ENCODE data around the gene CISD2.
A peak's percentile ranks its signal among the peaks of the same experiment; 100 is the strongest.
"Not testable (repeated sequence)": the region's sequence is repeated elsewhere in the genome, so short reads cannot be mapped to it uniquely, and the experiment has no call there.

CISD2 gene

GRCh38 chr4:102867278-102868152 is 1.3 kb upstream of the CISD2 start:
- H3K4me3 ChIP-seq, result peak overlapping the region; percentile 82
- no peak for TF ChIP-seq CTCF (IDR thresholded peaks at IDR 0.05)
- peak overlapping the region; percentile 91 to 98 for H3K27ac ChIP-seq
- no peak for DNase-seq (ENCODE audit: low spot score)

- Histone ChIP-seq H3K4me3 (peak overlapping the region; percentile 82), H3K27ac (peak overlapping the region; percentile 91 to 98)
- no peak for DNase-seq (ENCODE audit: low spot score)
- TF ChIP-seq CTCF (IDR thresholded peaks at IDR 0.05), result no peak
These were observed 525 bp upstream of the CISD2 start for GRCh38 chr4:102868153-102868780.

- Histone ChIP-seq H3K27ac (peak overlapping the region; percentile 91 to 98), H3K4me3 (peak overlapping the region; percentile 82)
- DNase-seq (ENCODE audit: low spot score), result no peak
- TF ChIP-seq CTCF (IDR thresholded peaks at IDR 0.05), result no peak
These were observed 891 bp downstream of the CISD2 start for GRCh38 chr4:102869569-102870197.

- no peak overlapping the region for H3K4me3 ChIP-seq
- no peak for TF ChIP-seq CTCF (IDR thresholded peaks at IDR 0.05)
- H3K27ac ChIP-seq, result no peak overlapping the region
- DNase-seq (ENCODE audit: low spot score), result no peak
These were observed 3.0 kb downstream of the CISD2 start for GRCh38 chr4:102871772-102872171.

DNA sequence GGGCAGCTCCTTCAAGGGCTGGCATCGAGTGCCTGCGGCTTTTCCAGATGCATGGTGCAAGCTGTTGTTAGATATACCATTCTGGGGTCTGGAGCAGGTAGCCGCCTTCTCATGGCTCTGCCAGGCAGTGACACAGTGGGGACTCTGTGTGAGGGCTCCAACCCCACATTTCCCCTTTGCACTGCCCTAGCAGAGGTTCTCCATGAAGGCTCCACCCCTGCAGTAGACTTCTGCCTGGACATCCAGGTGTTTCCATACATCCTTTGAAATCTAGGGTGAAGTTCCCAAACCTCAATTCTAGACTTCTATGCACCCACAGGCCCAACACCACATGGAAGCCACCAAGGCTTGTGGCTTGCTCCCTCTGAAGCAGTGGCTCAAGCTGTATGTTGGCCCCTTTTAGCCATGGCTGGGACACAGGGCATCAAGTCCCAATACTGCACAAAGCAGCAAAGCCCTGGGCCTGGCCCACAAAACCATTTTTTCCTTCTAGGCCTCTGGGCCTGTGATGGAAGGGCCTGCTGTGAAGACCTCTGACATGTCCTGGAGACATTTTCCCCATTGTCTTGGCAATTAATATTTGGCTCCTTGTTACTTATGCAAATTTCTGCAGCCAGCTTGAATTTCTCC is 8.8 kb downstream of the CISD2 start:
- not testable (repeated sequence) for H3K27ac ChIP-seq; H3K4me3 ChIP-seq; DNase-seq (ENCODE audit: low spot score)

DNA sequence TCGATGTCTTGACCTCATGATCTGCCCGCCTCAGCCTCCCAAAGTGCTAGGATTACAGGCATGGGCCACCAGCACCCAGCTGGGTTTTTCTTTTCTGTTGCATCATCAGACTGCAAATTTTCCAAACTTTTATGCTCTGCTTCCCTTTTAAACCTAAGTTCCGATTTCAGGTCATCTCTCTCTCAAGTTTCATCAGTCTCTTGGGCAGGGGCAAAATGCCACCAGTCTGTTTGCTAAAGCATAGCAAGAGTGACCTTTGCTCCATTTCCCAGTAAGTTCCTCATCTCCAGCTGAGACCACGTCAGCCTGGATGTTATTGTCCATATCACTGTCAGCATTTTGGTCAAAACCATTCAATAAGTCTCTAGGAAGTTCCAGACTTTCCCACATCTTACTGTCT is 9.6 kb downstream of the CISD2 start:
- H3K27ac ChIP-seq; DNase-seq (ENCODE audit: low spot score); H3K4me3 ChIP-seq: not testable (repeated sequence)

DNA sequence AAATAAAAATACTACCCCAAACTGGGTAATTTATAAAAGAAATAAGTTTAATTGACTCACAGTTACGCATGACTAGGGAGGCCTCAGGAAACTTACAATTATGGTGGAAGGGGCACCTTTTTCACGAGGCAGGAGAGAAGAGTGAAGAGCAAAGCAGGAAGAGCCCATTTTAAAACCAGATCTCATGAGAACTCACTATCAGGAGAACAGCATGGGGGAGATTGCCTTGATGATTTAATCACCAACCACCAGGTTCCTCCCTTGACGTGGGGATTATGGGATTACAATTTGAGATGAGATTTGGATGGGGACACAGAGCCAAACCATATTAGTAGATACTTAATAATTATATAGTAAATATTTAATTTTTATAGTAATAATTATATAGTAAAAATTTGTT is 10.1 kb downstream of the CISD2 start:
- Histone ChIP-seq H3K4me3 (no peak overlapping the region), H3K27ac (no peak overlapping the region)
- no peak for TF ChIP-seq CTCF (IDR thresholded peaks at IDR 0.05)
- no peak for DNase-seq (ENCODE audit: low spot score)
